Measurements from ENCODE around the gene SFXN5. TPM values are rescaled to one million over a fixed set of nuclear protein-coding genes. Genes with fewer than 3 reads are reported as not detected.

SFXN5 gene
- polyA plus RNA-seq, 1 donor (not counting 4 experiments of a cell fraction or from before 2014, with no cell fraction given), result 6.3 TPM

GRCh38 chr2:73009177-73009839 is 62.2 kb downstream of the SFXN5 start:
- DNase-seq (ENCODE audit: low read depth, low spot score), result no peak
- Histone ChIP-seq H4K20me1 (ENCODE audit: control insufficient read depth, extremely low read depth, insufficient read depth, low read length) (no peaks in the 10 kb centered on the region), H3K4me1 (ENCODE audit: control insufficient read depth, extremely low read depth, insufficient read depth, low read length) (no peaks in the 10 kb centered on the region), H3K9me1 (ENCODE audit: control insufficient read depth, extremely low read depth, insufficient read depth, low read length) (no peaks in the 10 kb centered on the region), H3K4me2 (ENCODE audit: control insufficient read depth, extremely low read depth, insufficient read depth, low read depth, low read length) (no peak overlapping the region), H3K9ac (ENCODE audit: control insufficient read depth, extremely low read depth, insufficient read depth, low read length) (no peak overlapping the region), H3K27ac (ENCODE audit: control insufficient read depth, insufficient read depth, low read length) (no peak overlapping the region), H3K36me3 (ENCODE audit: control insufficient read depth in 2 of 2, extremely low read depth in 1 of 2, insufficient read depth in 2 of 2, low read length in 2 of 2) (no peaks in the 10 kb centered on the region), H3K4me3 (ENCODE audit: control insufficient read depth in 2 of 3, extremely low read depth in 1 of 3, insufficient read depth in 2 of 3, low read depth in 1 of 3, low read length in 3 of 3) (no peak overlapping the region), H3K27me3 (ENCODE audit: control insufficient read depth, extremely low read depth, insufficient read depth, low read length) (no peaks in the 10 kb centered on the region), H2AFZ (ENCODE audit: control insufficient read depth, low read length) (no peak overlapping the region), H3K9me3 (ENCODE audit: control insufficient read depth, low read depth, low read length) (no peaks in the 10 kb centered on the region), H3K79me2 (ENCODE audit: control insufficient read depth, insufficient read depth, low read length) (no peaks in the 10 kb centered on the region)
- no peak for FAIRE-seq
- dilution Hi-C loops (cut with MboI; ENCODE audit: extremely low pct_ligation_motif_present, low sequenced_read_pairs), result no loop called here
- TF ChIP-seq CTCF (optimal IDR thresholded peaks at IDR 0.05 in 1 of 3, IDR thresholded peaks at IDR 0.05 in 1 of 3, conservative IDR thresholded peaks at IDR 0.05 in 1 of 3; ENCODE audit: extremely low read depth in 1 of 3, insufficient read depth in 2 of 3, low read length in 3 of 3), result no peak
- no peak for TF ChIP-seq EZH2 (IDR thresholded peaks at IDR 0.05; ENCODE audit: low read length)

- H3K4me3 ChIP-seq (ENCODE audit: control insufficient read depth in 2 of 3, extremely low read depth in 1 of 3, insufficient read depth in 2 of 3, low read depth in 1 of 3, low read length in 3 of 3), result no peak overlapping the region
- dilution Hi-C loops (cut with MboI; ENCODE audit: extremely low pct_ligation_motif_present, low sequenced_read_pairs), result no loop called here
- H2AFZ ChIP-seq (ENCODE audit: control insufficient read depth, low read length), result no peak overlapping the region
- H3K9me3 ChIP-seq (ENCODE audit: control insufficient read depth, low read depth, low read length), result no peaks in the 10 kb centered on the region
- H3K27ac ChIP-seq (ENCODE audit: control insufficient read depth, insufficient read depth, low read length), result no peak overlapping the region
- H3K36me3 ChIP-seq (ENCODE audit: control insufficient read depth in 2 of 2, extremely low read depth in 1 of 2, insufficient read depth in 2 of 2, low read length in 2 of 2), result no peaks in the 10 kb centered on the region
- H3K4me2 ChIP-seq (ENCODE audit: control insufficient read depth, extremely low read depth, insufficient read depth, low read depth, low read length), result no peak overlapping the region
- DNase-seq (ENCODE audit: low read depth, low spot score) (no peak), FAIRE-seq (no peak)
- TF ChIP-seq CTCF (optimal IDR thresholded peaks at IDR 0.05 in 1 of 3, IDR thresholded peaks at IDR 0.05 in 1 of 3, conservative IDR thresholded peaks at IDR 0.05 in 1 of 3; ENCODE audit: extremely low read depth in 1 of 3, insufficient read depth in 2 of 3, low read length in 3 of 3), result no peak
- no peak for TF ChIP-seq EZH2 (IDR thresholded peaks at IDR 0.05; ENCODE audit: low read length)
- H3K9me1 ChIP-seq (ENCODE audit: control insufficient read depth, extremely low read depth, insufficient read depth, low read length), result no peaks in the 10 kb centered on the region
- no peaks in the 10 kb centered on the region for H3K79me2 ChIP-seq (ENCODE audit: control insufficient read depth, insufficient read depth, low read length)
- no peaks in the 10 kb centered on the region for H3K27me3 ChIP-seq (ENCODE audit: control insufficient read depth, extremely low read depth, insufficient read depth, low read length)
- H3K4me1 ChIP-seq (ENCODE audit: control insufficient read depth, extremely low read depth, insufficient read depth, low read length), result no peaks in the 10 kb centered on the region
- no peak overlapping the region for H3K9ac ChIP-seq (ENCODE audit: control insufficient read depth, extremely low read depth, insufficient read depth, low read length)
- no peaks in the 10 kb centered on the region for H4K20me1 ChIP-seq (ENCODE audit: control insufficient read depth, extremely low read depth, insufficient read depth, low read length)
Measured at GRCh38 chr2:73008766-73009135, 62.8 kb downstream of the SFXN5 start.
